Stimulated activated CD4-positive, alpha-beta T cell treated with anti-CD3 and anti-CD28 coated beads, Interleukin-12 subunit alpha, Interleukin-12 subunit beta, amount 100 ng/mL, for 24 hours (primary cell): ENCODE results near the gene PHLDA1.

Experiments
- DNase-seq, 2 experiments: peaks; one replicate each; pipeline ENCODE4 v3.0.0-alpha.2; 2020; ENCODE audit warnings: low read depth in 2 of 2

The PHLDA1 gene

GRCh38 chr12:76031414-76032042, at the start of gene PHLDA1:
Gene PHLDA1, minus strand, starts transcription at chr12:76031776.
- peak; percentile 91 to 94 for DNase-seq

- DNase-seq = no peak
Measured at GRCh38 chr12:76080729-76081415, 49.3 kb upstream of the PHLDA1 start.

- DNase-seq = no peak
Measured at GRCh38 chr12:76080017-76080728, 48.6 kb upstream of the PHLDA1 start.

- DNase-seq = no peak
Measured at GRCh38 chr12:76078748-76079147, 47.2 kb upstream of the PHLDA1 start.

- DNase-seq = no peak
Measured at GRCh38 chr12:76075448-76075847, 43.9 kb upstream of the PHLDA1 start.

- no peak for DNase-seq
Measured at GRCh38 chr12:76074701-76075336, 43.2 kb upstream of the PHLDA1 start.

GRCh38 chr12:76073561-76073960, 42.0 kb upstream of the PHLDA1 start:
- DNase-seq = no peak

GRCh38 chr12:76072568-76072967, 41.0 kb upstream of the PHLDA1 start:
- DNase-seq = no peak

GRCh38 chr12:76069339-76069738, 37.8 kb upstream of the PHLDA1 start:
- no peak for DNase-seq

- DNase-seq = no peak
Measured at GRCh38 chr12:76065917-76066316, 34.3 kb upstream of the PHLDA1 start.

GRCh38 chr12:76064904-76065303, 33.3 kb upstream of the PHLDA1 start:
- no peak for DNase-seq

GRCh38 chr12:76060111-76060510, 28.5 kb upstream of the PHLDA1 start:
- DNase-seq = no peak

- DNase-seq = no peak
Measured at GRCh38 chr12:76057326-76057725, 25.8 kb upstream of the PHLDA1 start.

GRCh38 chr12:76055393-76055792, 23.8 kb upstream of the PHLDA1 start:
- no peak for DNase-seq

- no peak for DNase-seq
Measured at GRCh38 chr12:76049575-76050251, 18.1 kb upstream of the PHLDA1 start.

- no peak for DNase-seq
Measured at GRCh38 chr12:76047742-76048141, 16.2 kb upstream of the PHLDA1 start.

GRCh38 chr12:76047060-76047459, 15.5 kb upstream of the PHLDA1 start:
- no peak for DNase-seq

- DNase-seq = no peak
Measured at GRCh38 chr12:76043377-76043776, 11.8 kb upstream of the PHLDA1 start.

- DNase-seq = no peak
Measured at GRCh38 chr12:76042147-76042546, 10.6 kb upstream of the PHLDA1 start.

GRCh38 chr12:76041406-76041805, 9.8 kb upstream of the PHLDA1 start:
- DNase-seq = no peak

- no peak for DNase-seq
Measured at GRCh38 chr12:76040461-76040860, 8.9 kb upstream of the PHLDA1 start.

GRCh38 chr12:76038176-76038575, 6.6 kb upstream of the PHLDA1 start:
- no peak for DNase-seq
